HCT116 (cell line): Measurements from ENCODE around the gene ACSL6. TPM values are rescaled to one million over a fixed set of nuclear protein-coding genes. Genes with fewer than 3 reads are reported as not detected.
A peak's percentile ranks its signal among the peaks of the same experiment; 100 is the strongest.

Experiments used
- ATAC-seq: fragments of 200-7000 bp; cut with Tn5 transposase; 2 replicates; pipeline ENCODE4 v1.9.1; 2020; ENCODE audit warnings: mild to moderate bottlenecking, moderate library complexity
- BruUV-seq: library from RNA; stranded (reverse); fragments of 400-500 nt; replicated peaks from 2 replicates; lab custom pipeline; 2021; lab: Mats Ljungman, UMichigan
- CTCF ChIA-PET: fragments of 300-600 bp; sonication (Branson Sonifier 250); formaldehyde crosslinking; loops from one replicate; lab custom pipeline; 2021; ENCODE audit warnings: antibody characterized with exemption; lab: Charles Lee
- POLR2A ChIA-PET: fragments of 300-600, 350-600 bp; sonication (Branson Sonifier 250); formaldehyde crosslinking; loops from one replicate; lab custom pipeline; 2021; ENCODE audit warnings: antibody characterized with exemption; lab: Charles Lee
- RAD21 ChIA-PET, 2 experiments: fragments of 300-600 bp; sonication (Branson Sonifier 250); formaldehyde crosslinking; loops; one replicate each; lab custom pipeline; 2023; ENCODE audit warnings: low total read pairs in 2 of 2; ENCODE audit not compliant: uncharacterized antibody in 2 of 2, unreplicated experiment in 2 of 2, low non-redundant PET in 1 of 2; lab: Charles Lee
- DNase-seq: peaks from one replicate; pipeline ENCODE4 v3.0.0-alpha.2; 2010; ENCODE audit warnings: low read depth, low spot score
- H2AFZ ChIP-seq: fragments of 200-600 bp; shearing (Covaris generic), sonication (generic); 2 replicates; pipeline ENCODE4 v1.6.1; 2017; ENCODE audit warnings: low read depth, mixed run types, mixed read lengths, antibody characterized with exemption, low read length; ENCODE audit not compliant: poor library complexity, severe bottlenecking
- H3K27ac ChIP-seq: 2 replicates; pipeline ENCODE4 v1.5.1; 2012; ENCODE audit warnings: low read depth, low read length
- H3K27me3 ChIP-seq: fragments of 200-600 bp; sonication (generic); 2 replicates; pipeline ENCODE4 v1.6.1; 2016; ENCODE audit warnings: mixed run types, low read length, mixed read lengths; ENCODE audit not compliant: insufficient read depth
- H3K36me3 ChIP-seq, 2 experiments: fragments of 200-500 bp in 1 of 2; fragments of 200-600 bp in 1 of 2; sonication (Bioruptor generic) in 1 of 2; sonication (generic) in 1 of 2; 2 replicates each; pipeline versions ENCODE4 v1.5.1 to v1.6.1; 2014 to 2016; ENCODE audit warnings: low read length in 2 of 2, inconsistent platforms in 1 of 2, mixed read lengths in 1 of 2, mixed run types in 1 of 2; ENCODE audit not compliant: insufficient read depth in 2 of 2, control insufficient read depth in 1 of 2
- H3K4me1 ChIP-seq, 2 experiments: fragments of 200-600 bp in 1 of 2; sonication (generic) in 1 of 2; 2 replicates each; pipeline versions ENCODE4 v1.5.1 to v1.6.1; 2012 to 2017; ENCODE audit warnings: low read length in 2 of 2, inconsistent platforms in 1 of 2, mild to moderate bottlenecking in 1 of 2, mixed read lengths in 1 of 2, mixed run types in 1 of 2, moderate library complexity in 1 of 2; ENCODE audit not compliant: insufficient read depth in 2 of 2, control insufficient read depth in 1 of 2
- H3K4me2 ChIP-seq: fragments of 200-600 bp; sonication (generic); 2 replicates; pipeline ENCODE4 v1.6.1; 2017; ENCODE audit warnings: mixed run types, low read length, mixed read lengths
- H3K4me3 ChIP-seq, 2 experiments: fragments of 200-600 bp in 1 of 2; sonication (generic) in 1 of 2; replicated peaks in 1 of 2; 2 replicates each; pipeline ENCODE4 v1.5.1; 2011 to 2016; ENCODE audit warnings: low read length in 2 of 2, control low read depth in 1 of 2, low read depth in 1 of 2, mild to moderate bottlenecking in 1 of 2, mixed read lengths in 1 of 2, mixed run types in 1 of 2
- H3K79me2 ChIP-seq: fragments of 200-600 bp; sonication (generic); 2 replicates; pipeline ENCODE4 v1.6.1; 2017; ENCODE audit warnings: mild to moderate bottlenecking, mixed run types, low read length, moderate library complexity, mixed read lengths; ENCODE audit not compliant: insufficient read depth
- H3K9ac ChIP-seq: fragments of 200-600 bp; sonication (generic); 2 replicates; pipeline ENCODE4 v1.6.1; 2016; ENCODE audit warnings: low read length, mixed read lengths
- H3K9me2 ChIP-seq: fragments of 200-600 bp; sonication (generic), shearing (Covaris generic); 2 replicates; pipeline ENCODE4 v1.6.1; 2017; ENCODE audit warnings: mixed run types, mild to moderate bottlenecking, moderate library complexity; ENCODE audit not compliant: insufficient read depth
- H3K9me3 ChIP-seq, 2 experiments: fragments of 200-500 bp in 1 of 2; fragments of 200-600 bp in 1 of 2; sonication (Bioruptor generic) in 1 of 2; sonication (generic) in 1 of 2; 2 replicates each; pipeline ENCODE4 v1.6.1; 2014 to 2017; ENCODE audit warnings: low read length in 2 of 2, mixed read lengths in 2 of 2, inconsistent platforms in 1 of 2, low read depth in 1 of 2, mild to moderate bottlenecking in 1 of 2, mixed run types in 1 of 2, moderate library complexity in 1 of 2; ENCODE audit not compliant: control insufficient read depth in 1 of 2, insufficient read depth in 1 of 2
- H4K20me1 ChIP-seq: fragments of 200-600 bp; sonication (generic), shearing (Covaris generic); 2 replicates; pipeline ENCODE4 v1.6.1; 2017; ENCODE audit warnings: mixed run types, mild to moderate bottlenecking, moderate library complexity; ENCODE audit not compliant: insufficient read depth
- ATF3 ChIP-seq: IDR thresholded peaks from 2 replicates; pipeline ENCODE4 v1.6.1; 2012
- CBX3 ChIP-seq: IDR thresholded peaks from 2 replicates; pipeline ENCODE4 v1.6.1; 2012; ENCODE audit warnings: low read depth
- EZH2 ChIP-seq: fragments of 200-600 bp; sonication (generic); IDR thresholded peaks from 2 replicates; pipeline ENCODE4 v1.6.1; 2017; ENCODE audit warnings: antibody characterized with exemption, mixed run types
- EZH2phosphoT487 ChIP-seq: fragments of 200-600 bp; IDR thresholded peaks from 2 replicates; pipeline ENCODE4 v1.6.1; 2018; ENCODE audit warnings: antibody characterized with exemption, borderline replicate concordance
- FOSL1 ChIP-seq: IDR thresholded peaks from 2 replicates; pipeline ENCODE4 v1.6.1; 2012; ENCODE audit warnings: low read depth
- MAX ChIP-seq: IDR thresholded peaks from 2 replicates; pipeline ENCODE4 v1.6.1; 2012
- POLR2A ChIP-seq: IDR thresholded peaks from 2 replicates; pipeline ENCODE4 v1.7.0; 2011; ENCODE audit warnings: borderline replicate concordance; ENCODE audit not compliant: insufficient read depth, insufficient read length; ENCODE audit errors: extremely low read depth
- SIN3A ChIP-seq: IDR thresholded peaks from 2 replicates; pipeline ENCODE4 v1.6.1; 2012; ENCODE audit warnings: low read depth
- SP1 ChIP-seq: IDR thresholded peaks from 2 replicates; pipeline ENCODE4 v1.6.1; 2012; ENCODE audit warnings: low read depth
- SRF ChIP-seq: IDR thresholded peaks from 2 replicates; pipeline ENCODE4 v1.6.1; 2012; ENCODE audit warnings: low read depth
- TCF7L2 ChIP-seq: IDR thresholded peaks from 2 replicates; pipeline ENCODE4 v1.7.0; 2011; ENCODE audit warnings: borderline replicate concordance, inconsistent platforms; ENCODE audit not compliant: insufficient read depth, insufficient read length; ENCODE audit errors: extremely low read depth
- ZBTB33 ChIP-seq: IDR thresholded peaks from 2 replicates; pipeline ENCODE4 v1.6.1; 2011; ENCODE audit warnings: mild to moderate bottlenecking, low read length, moderate library complexity; ENCODE audit not compliant: insufficient replicate concordance; ENCODE audit errors: extremely low read depth
- ZFX ChIP-seq: fragments of 450-650 bp; IDR thresholded peaks from 2 replicates; pipeline ENCODE4 v1.6.1; 2017
- intact Hi-C: fragments of 100-400 bp; cut with micrococcal nuclease; formaldehyde crosslinking; loops from 2 replicates; pipeline ENCODE4 v1.10.0; 2022
- total RNA-seq: library from RNA; stranded (reverse); gene quantifications from one replicate; pipeline ENCODE4 v1.2.1, GENCODE V29; 2021; ENCODE audit not compliant: unreplicated experiment

The ACSL6 gene
- total RNA-seq, 1 experiment from 2014 or later, result 2.3 TPM

- Histone ChIP-seq H3K4me2 (no peak overlapping the region), H3K27ac (no peak overlapping the region), H3K9me2 (no peaks in the 10 kb centered on the region), H3K9me3 (no peaks in the 10 kb centered on the region), H3K9ac (no peak overlapping the region), H2AFZ (no peak overlapping the region), H3K4me1 (no peaks in the 10 kb centered on the region), H3K36me3 (no peaks in the 10 kb centered on the region), H3K4me3 (no peak overlapping the region), H3K79me2 (no peaks in the 10 kb centered on the region), H3K27me3 (no peaks in the 10 kb centered on the region), H4K20me1 (no peaks in the 10 kb centered on the region)
- DNase-seq (no peak), ATAC-seq (no peak)
- no TSS peak for BruUV-seq
- intact Hi-C loops, result no loop called here
- CTCF ChIA-PET, result no interaction called here
- TF ChIP-seq EZH2phosphoT487 (no peak), CBX3 (no peak), EZH2 (no peak), POLR2A (no peak), MAX (no peak), FOSL1 (no peak), TCF7L2 (no peak), SP1 (no peak), ATF3 (no peak), SRF (no peak)
- POLR2A ChIA-PET, result no interaction called here
- RAD21 ChIA-PET, result no interaction called here
Measured at GRCh38 chr5:131932235-131932634, 79.2 kb downstream of the ACSL6 start.

DNA sequence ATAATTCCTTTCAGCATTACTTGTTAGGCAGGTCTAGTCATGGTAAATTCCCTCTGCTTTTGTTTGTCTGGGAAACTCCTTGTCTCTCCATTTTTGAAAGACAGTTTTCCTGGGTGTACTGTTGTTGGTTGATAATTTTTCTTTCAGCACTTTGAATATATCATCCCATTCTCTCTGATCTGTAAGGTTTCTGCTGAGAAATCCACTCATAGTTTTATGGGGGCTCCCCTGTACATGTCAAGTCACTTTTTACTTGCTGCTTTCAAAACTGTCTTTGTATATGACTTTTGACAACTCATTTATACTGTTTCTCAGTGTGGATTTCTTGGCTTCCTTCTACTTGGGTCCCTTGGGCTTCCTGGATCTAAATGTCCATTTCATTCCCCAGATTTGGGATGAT, 82.5 kb downstream of the ACSL6 start:
- no peak overlapping the region for H2AFZ ChIP-seq
- no peak overlapping the region for H3K4me2 ChIP-seq
- H3K79me2 ChIP-seq, result no peaks in the 10 kb centered on the region
- H3K27me3 ChIP-seq, result no peaks in the 10 kb centered on the region
- ATAC-seq, result no peak
- H3K9me2 ChIP-seq, result no peaks in the 10 kb centered on the region
- RAD21 ChIA-PET, result no interaction called here
- no peak for DNase-seq
- TF ChIP-seq CBX3 (peak; percentile 32; the same call in 1 of the 2 replicates), ZFX (no peak), SIN3A (no peak), ZBTB33 (no peak)
- intact Hi-C loops, result no loop called here
- no peak overlapping the region for H3K4me3 ChIP-seq
- BruUV-seq, result no TSS peak
- H3K9ac ChIP-seq, result no peak overlapping the region
- no peaks in the 10 kb centered on the region for H3K4me1 ChIP-seq
- H3K27ac ChIP-seq, result no peak overlapping the region
- no peaks in the 10 kb centered on the region for H3K36me3 ChIP-seq
- no peaks in the 10 kb centered on the region for H4K20me1 ChIP-seq
- CTCF ChIA-PET, result no interaction called here
- H3K9me3 ChIP-seq, result no peaks in the 10 kb centered on the region
- POLR2A ChIA-PET, result no interaction called here
